ENCODE data around the gene OAS3. TPM values are rescaled to one million over a fixed set of nuclear protein-coding genes. Genes with fewer than 3 reads are reported as not detected.
"Not testable (repeated sequence)": the region's sequence is repeated elsewhere in the genome, so short reads cannot be mapped to it uniquely, and the experiment has no call there.

The OAS3 gene
- total RNA-seq, 2 donors from 2014 or later, result 11.9 to 13.7 TPM

DNA sequence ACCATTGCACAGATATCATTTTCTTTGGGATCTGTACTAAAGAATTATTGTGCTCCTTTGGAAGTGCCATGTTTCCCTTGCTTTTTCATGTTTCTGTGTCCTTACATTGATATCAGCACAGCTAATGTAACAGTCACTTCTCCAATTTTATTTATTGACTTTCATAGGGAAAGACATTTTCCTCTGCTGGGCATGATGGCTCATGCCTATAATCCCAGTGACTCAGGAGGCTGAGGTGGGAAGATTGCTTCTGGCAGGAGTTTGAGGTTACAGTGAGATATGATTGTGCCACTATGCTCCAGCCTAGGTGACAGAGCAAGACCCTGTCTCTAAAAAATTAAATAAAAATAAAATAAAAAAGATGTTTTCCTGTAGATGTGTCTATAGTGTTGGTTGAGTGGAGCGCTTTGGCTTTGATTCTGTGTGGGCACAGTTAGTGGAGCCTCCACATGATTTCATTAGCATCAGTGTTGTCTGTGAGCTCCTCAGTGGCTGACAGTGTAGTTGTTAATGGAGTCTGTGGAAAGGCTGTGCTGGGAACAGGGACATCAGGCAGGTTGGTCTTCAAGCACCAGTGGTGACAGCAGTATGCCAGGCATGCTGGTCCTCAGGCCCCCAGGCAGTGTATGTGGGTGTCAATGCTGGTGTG is 47.5 kb downstream of the OAS3 start:
- no peak overlapping the region for H3K4me3 ChIP-seq
- TF ChIP-seq, protein P1, sequence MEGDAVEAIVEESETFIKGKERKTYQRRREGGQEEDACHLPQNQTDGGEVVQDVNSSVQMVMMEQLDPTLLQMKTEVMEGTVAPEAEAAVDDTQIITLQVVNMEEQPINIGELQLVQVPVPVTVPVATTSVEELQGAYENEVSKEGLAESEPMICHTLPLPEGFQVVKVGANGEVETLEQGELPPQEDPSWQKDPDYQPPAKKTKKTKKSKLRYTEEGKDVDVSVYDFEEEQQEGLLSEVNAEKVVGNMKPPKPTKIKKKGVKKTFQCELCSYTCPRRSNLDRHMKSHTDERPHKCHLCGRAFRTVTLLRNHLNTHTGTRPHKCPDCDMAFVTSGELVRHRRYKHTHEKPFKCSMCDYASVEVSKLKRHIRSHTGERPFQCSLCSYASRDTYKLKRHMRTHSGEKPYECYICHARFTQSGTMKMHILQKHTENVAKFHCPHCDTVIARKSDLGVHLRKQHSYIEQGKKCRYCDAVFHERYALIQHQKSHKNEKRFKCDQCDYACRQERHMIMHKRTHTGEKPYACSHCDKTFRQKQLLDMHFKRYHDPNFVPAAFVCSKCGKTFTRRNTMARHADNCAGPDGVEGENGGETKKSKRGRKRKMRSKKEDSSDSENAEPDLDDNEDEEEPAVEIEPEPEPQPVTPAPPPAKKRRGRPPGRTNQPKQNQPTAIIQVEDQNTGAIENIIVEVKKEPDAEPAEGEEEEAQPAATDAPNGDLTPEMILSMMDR (IDR thresholded peaks at IDR 0.05), result no peak
- no peaks in the 10 kb centered on the region for H3K36me3 ChIP-seq
- H3K4me1 ChIP-seq (ENCODE audit: control insufficient read depth in 1 of 2, low read depth in 2 of 2), result no peaks in the 10 kb centered on the region
- DNase-seq (ENCODE audit: low spot score) (no peak), ATAC-seq (ENCODE audit: insufficient number of reproducible peaks, low FRiP score, low read depth) (no peak)
- no peak overlapping the region for H3K27ac ChIP-seq
- no peaks in the 10 kb centered on the region for H3K27me3 ChIP-seq (replicated peaks; ENCODE audit: insufficient read depth)
- no peaks in the 10 kb centered on the region for H3K9me3 ChIP-seq

DNA sequence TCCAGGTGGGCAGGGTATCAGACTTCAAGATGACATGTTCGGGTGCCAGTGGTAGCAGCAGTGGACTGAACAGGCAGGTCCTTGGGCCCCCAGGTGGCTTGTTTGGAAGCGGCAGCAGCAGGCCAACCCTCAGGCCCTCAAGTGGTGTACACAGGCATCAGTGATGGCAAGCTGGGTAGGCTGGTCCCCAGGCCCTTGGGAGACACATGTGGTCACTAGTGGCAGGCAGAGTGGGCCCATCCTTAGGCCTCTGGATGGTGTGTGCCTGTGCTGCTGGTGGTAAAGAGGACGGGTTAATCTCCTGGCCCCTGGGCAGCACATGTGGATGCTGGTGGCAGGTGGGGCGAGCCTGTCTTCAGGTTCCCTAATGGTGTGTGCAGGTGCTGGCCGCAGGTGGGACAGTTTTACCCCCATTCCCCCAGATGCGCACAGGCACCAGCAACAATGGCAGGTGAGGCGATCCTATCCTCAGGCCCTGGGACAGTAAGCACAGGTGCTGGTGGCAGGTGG is 48.1 kb downstream of the OAS3 start:
- Histone ChIP-seq H3K36me3 (no peaks in the 10 kb centered on the region), H3K27me3 (replicated peaks; ENCODE audit: insufficient read depth) (no peaks in the 10 kb centered on the region), H3K4me1 (ENCODE audit: control insufficient read depth in 1 of 2, low read depth in 2 of 2) (no peaks in the 10 kb centered on the region), H3K4me3 (no peak overlapping the region), H3K27ac (no peak overlapping the region), H3K9me3 (no peaks in the 10 kb centered on the region)
- DNase-seq (ENCODE audit: low spot score), result no peak
- no peak for ATAC-seq (ENCODE audit: insufficient number of reproducible peaks, low FRiP score, low read depth)
- TF ChIP-seq, protein P1 (IDR thresholded peaks at IDR 0.05), result no peak

DNA sequence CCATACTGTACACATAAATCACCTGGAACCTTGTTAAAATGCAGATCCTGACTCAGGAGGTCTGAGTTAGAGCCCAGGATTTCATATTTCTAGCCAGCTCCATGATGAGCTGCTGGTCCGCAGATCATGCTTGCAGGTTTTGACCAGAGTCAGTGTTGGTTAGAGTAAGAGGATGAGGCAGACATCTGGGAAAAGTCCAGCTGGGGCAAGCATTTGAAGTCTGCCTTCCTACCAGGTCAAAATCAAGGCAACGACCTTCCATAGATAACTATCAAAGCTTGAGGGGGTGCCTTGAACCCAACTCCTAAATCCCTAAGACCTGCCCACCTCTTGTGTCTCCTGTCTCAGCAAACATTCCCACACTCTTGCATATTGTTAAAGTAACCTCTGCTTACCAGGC is 49.3 kb downstream of the OAS3 start:
- H3K9me3 ChIP-seq, result no peaks in the 10 kb centered on the region
- TF ChIP-seq, protein P1 (IDR thresholded peaks at IDR 0.05), result no peak
- ATAC-seq (ENCODE audit: insufficient number of reproducible peaks, low FRiP score, low read depth) (no peak), DNase-seq (ENCODE audit: low spot score) (no peak)
- H3K27me3 ChIP-seq (replicated peaks; ENCODE audit: insufficient read depth), result no peaks in the 10 kb centered on the region
- H3K4me3 ChIP-seq, result no peak overlapping the region
- no peaks in the 10 kb centered on the region for H3K36me3 ChIP-seq
- no peak overlapping the region for H3K27ac ChIP-seq
- H3K4me1 ChIP-seq (ENCODE audit: control insufficient read depth in 1 of 2, low read depth in 2 of 2), result no peaks in the 10 kb centered on the region

DNA sequence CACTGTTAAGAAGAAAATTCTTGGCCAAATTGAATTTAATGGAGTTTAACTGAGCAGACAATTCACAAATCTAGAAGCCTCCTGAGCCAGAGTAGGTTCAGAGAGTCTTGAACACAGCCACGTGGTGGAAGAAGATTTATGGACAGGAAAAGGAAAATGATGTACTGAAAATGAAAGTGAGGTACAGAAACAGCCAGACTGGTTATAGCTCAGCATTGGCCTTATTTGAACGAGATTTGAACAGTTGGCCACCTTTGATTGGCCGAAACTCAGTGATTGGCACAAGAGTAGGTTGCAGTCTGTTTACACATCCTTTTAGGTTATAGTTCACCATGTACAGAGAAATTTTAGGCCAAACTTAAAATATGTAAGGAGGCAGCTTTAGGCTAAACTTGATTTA is 50.0 kb downstream of the OAS3 start:
- no peak for ATAC-seq (ENCODE audit: insufficient number of reproducible peaks, low FRiP score, low read depth)

DNA sequence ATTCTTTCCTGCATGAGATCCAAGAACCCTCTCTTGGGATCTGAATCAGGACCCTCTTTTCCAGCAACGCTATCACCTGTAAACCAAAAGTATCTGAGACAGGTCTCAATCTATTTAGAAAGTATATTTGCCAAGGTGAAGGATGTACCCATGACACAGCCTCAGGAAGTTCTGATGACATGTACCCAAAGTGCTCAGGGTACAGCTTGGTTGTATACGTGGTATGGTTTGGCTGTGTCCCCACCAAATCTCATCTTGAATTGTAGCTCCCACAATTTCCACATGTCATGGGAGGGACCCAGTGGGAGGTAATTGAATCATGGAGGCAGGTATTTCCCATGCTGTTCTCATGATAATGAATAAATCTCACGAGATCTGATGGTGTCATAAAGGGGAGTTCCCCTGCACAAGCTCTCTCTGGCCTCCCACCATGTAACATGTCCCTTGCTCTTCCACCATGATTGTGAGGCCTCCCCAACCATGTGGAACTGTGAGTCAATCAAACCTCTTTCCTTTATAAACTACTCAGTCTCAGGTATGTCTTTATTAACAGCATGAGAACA is 50.6 kb downstream of the OAS3 start:
- not testable (repeated sequence) for H3K4me3 ChIP-seq; H3K27ac ChIP-seq; DNase-seq (ENCODE audit: low spot score); H3K4me1 ChIP-seq (ENCODE audit: control insufficient read depth in 1 of 2, low read depth in 2 of 2); H3K9me3 ChIP-seq; H3K27me3 ChIP-seq (replicated peaks; ENCODE audit: insufficient read depth); ATAC-seq (ENCODE audit: insufficient number of reproducible peaks, low FRiP score, low read depth); H3K36me3 ChIP-seq

More for the DNA sequence above, 50.0 kb downstream of the OAS3 start:
- Histone ChIP-seq H3K27me3 (replicated peaks; ENCODE audit: insufficient read depth) (no peaks in the 10 kb centered on the region), H3K4me1 (ENCODE audit: control insufficient read depth in 1 of 2, low read depth in 2 of 2) (no peaks in the 10 kb centered on the region), H3K9me3 (no peaks in the 10 kb centered on the region), H3K4me3 (no peak overlapping the region), H3K36me3 (no peaks in the 10 kb centered on the region), H3K27ac (no peak overlapping the region)
- DNase-seq (ENCODE audit: low spot score), result no peak
- TF ChIP-seq, protein P1 (IDR thresholded peaks at IDR 0.05), result no peak
